ENCODE measurements around the gene SMG6.

The SMG6 gene

GRCh38 chr17:2064147-2064489, 239.5 kb downstream of the SMG6 start:
- H3K4me1 ChIP-seq (ENCODE audit: control insufficient read depth in 2 of 2, insufficient read depth in 1 of 2, low read depth in 1 of 2, low read length in 2 of 2), result peaks cover 4 to 17% of the 10 kb centered on the region in 2 donors
- peaks cover 0 to 2% of the 10 kb centered on the region in 2 donors for H3K9me3 ChIP-seq (replicated peaks in 1 of 2; ENCODE audit: control insufficient read depth in 2 of 2, insufficient read depth in 1 of 2, low read depth in 1 of 2, low read length in 2 of 2)
- peaks cover 30 to 87% of the 10 kb centered on the region in 2 donors for H3K36me3 ChIP-seq (replicated peaks in 1 of 2; ENCODE audit: control insufficient read depth in 2 of 2, insufficient read depth in 2 of 2, low read length in 2 of 2)

DNA sequence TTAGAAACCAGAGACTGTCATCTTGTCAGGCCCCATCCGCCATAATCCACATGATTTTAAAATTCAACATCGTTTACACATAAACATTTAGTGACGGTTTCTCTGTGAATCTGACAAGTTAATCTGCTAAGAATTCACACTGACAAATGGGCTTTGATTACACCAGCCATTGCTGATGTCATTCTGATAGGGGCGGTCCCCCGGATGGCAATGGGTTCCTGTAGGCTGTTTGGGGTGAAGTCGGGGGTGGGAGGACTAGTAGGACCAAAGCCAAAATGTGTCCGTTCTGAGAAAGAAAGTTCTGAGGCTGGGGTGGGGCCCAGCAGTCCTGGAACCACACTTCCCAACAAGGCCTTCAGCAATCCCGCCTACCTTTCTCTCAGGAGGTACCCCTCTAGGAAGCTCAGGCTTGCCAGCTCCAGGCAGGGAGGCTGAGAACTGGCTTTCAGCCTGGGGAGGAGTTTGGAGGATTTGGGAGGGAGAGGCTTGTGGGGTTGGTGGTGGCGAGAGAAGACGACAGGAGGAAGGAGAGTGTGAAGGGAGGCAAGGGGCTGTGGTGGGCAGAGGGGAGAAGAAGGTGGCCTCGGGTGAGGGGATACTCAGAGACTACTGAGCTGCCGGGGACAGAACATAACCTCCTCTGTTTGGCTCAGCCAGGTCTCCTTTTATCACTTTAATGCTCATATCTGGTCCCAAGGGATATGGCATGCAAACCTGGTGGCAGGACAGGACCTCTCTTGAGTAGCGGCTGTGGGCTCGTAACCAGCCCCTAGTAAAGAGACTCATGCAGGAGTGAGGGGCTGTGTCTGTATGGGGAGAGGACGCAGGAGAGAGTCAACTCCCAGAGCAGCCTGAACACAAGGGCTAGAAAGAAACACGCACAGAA, 240.1 kb downstream of the SMG6 start:
- peaks cover 0 to 4% of the 10 kb centered on the region in 2 donors for H3K9me3 ChIP-seq (replicated peaks in 1 of 2; ENCODE audit: control insufficient read depth in 2 of 2, insufficient read depth in 1 of 2, low read depth in 1 of 2, low read length in 2 of 2)
- H3K79me1 ChIP-seq (ENCODE audit: low read depth, low read length), result peaks cover 8% of the 10 kb centered on the region
- WGBS, 2 donors (ENCODE audit: extremely low coverage in 2 of 2, insufficient read length in 2 of 2, insufficient replicate concordance in 1 of 2), result no CpG with 5 or more reads among the region's 16 CpGs
- H2AK5ac ChIP-seq (ENCODE audit: low read depth, low read length), result no peak overlapping the region
- no peak overlapping the region for H2AFZ ChIP-seq (ENCODE audit: low read length)
- no peak overlapping the region for H3K4me2 ChIP-seq (ENCODE audit: insufficient read depth, low read length, poor library complexity, severe bottlenecking)
- no peak overlapping the region for H3K9ac ChIP-seq (ENCODE audit: low read depth, low read length, poor library complexity)
- no peak overlapping the region for H3K4me3 ChIP-seq (ENCODE audit: low read length in 2 of 2)
- no peak overlapping the region for H3K4ac ChIP-seq (ENCODE audit: low read length)
- no peak for DNase-seq (ENCODE audit: low spot score)
- H3K14ac ChIP-seq (ENCODE audit: low read length), result no peak overlapping the region
- peaks cover 26 to 81% of the 10 kb centered on the region in 2 donors for H3K36me3 ChIP-seq (replicated peaks in 1 of 2; ENCODE audit: control insufficient read depth in 2 of 2, insufficient read depth in 2 of 2, low read length in 2 of 2)
- H2BK15ac ChIP-seq (ENCODE audit: low read length), result no peak overlapping the region
- H3K18ac ChIP-seq (ENCODE audit: low read length), result no peak overlapping the region
- no peak overlapping the region for H2BK5ac ChIP-seq (ENCODE audit: low read length)
- H2BK12ac ChIP-seq (ENCODE audit: low read length), result no peak overlapping the region
- peaks cover 0 to 28% (median 17%) of the 10 kb centered on the region in 3 experiments for H3K27me3 ChIP-seq (ENCODE audit: control insufficient read depth in 3 of 3, insufficient read depth in 3 of 3, low read depth in 1 of 3, low read length in 3 of 3)
- H4K91ac ChIP-seq (ENCODE audit: low read depth, low read length, poor library complexity), result no peak overlapping the region
- no peak overlapping the region for H2BK120ac ChIP-seq (ENCODE audit: low read depth, low read length)
- no peak overlapping the region for H4K8ac ChIP-seq (ENCODE audit: low read depth, low read length)
- H3K23ac ChIP-seq (ENCODE audit: low read depth, low read length, poor library complexity), result no peak overlapping the region
- no peak overlapping the region for H3K27ac ChIP-seq (replicated peaks; ENCODE audit: low read length)
- H3K4me1 ChIP-seq (ENCODE audit: control insufficient read depth in 2 of 2, insufficient read depth in 1 of 2, low read depth in 1 of 2, low read length in 2 of 2), result peaks cover 4 to 17% of the 10 kb centered on the region in 2 donors

More at GRCh38 chr17:2064147-2064489, 239.5 kb downstream of the SMG6 start:
- no peak overlapping the region for H2AFZ ChIP-seq (ENCODE audit: low read length)
- DNase-seq (ENCODE audit: low spot score), result no peak
- H3K27ac ChIP-seq (replicated peaks; ENCODE audit: low read length), result no peak overlapping the region
- H3K79me1 ChIP-seq (ENCODE audit: low read depth, low read length), result peaks cover 8% of the 10 kb centered on the region
- H2AK5ac ChIP-seq (ENCODE audit: low read depth, low read length), result no peak overlapping the region
- H4K91ac ChIP-seq (ENCODE audit: low read depth, low read length, poor library complexity), result no peak overlapping the region
- H2BK5ac ChIP-seq (ENCODE audit: low read length), result no peak overlapping the region
- WGBS, 2 donors (ENCODE audit: extremely low coverage in 2 of 2, insufficient read length in 2 of 2, insufficient replicate concordance in 1 of 2), result no CpG with 5 or more reads among the region's 5 CpGs
- H2BK12ac ChIP-seq (ENCODE audit: low read length), result no peak overlapping the region
- no peak overlapping the region for H2BK15ac ChIP-seq (ENCODE audit: low read length)
- H4K8ac ChIP-seq (ENCODE audit: low read depth, low read length), result no peak overlapping the region
- peaks cover 0 to 21% (median 11%) of the 10 kb centered on the region in 3 experiments for H3K27me3 ChIP-seq (ENCODE audit: control insufficient read depth in 3 of 3, insufficient read depth in 3 of 3, low read depth in 1 of 3, low read length in 3 of 3)
- H2BK120ac ChIP-seq (ENCODE audit: low read depth, low read length), result no peak overlapping the region
- H3K18ac ChIP-seq (ENCODE audit: low read length), result no peak overlapping the region
- H3K4me2 ChIP-seq (ENCODE audit: insufficient read depth, low read length, poor library complexity, severe bottlenecking), result no peak overlapping the region
- H3K4me3 ChIP-seq (ENCODE audit: low read length in 2 of 2), result no peak overlapping the region
- no peak overlapping the region for H3K9ac ChIP-seq (ENCODE audit: low read depth, low read length, poor library complexity)
- no peak overlapping the region for H3K23ac ChIP-seq (ENCODE audit: low read depth, low read length, poor library complexity)
- H3K14ac ChIP-seq (ENCODE audit: low read length), result no peak overlapping the region
- H3K4ac ChIP-seq (ENCODE audit: low read length), result no peak overlapping the region

GRCh38 chr17:2062571-2063183, 240.9 kb downstream of the SMG6 start:
- no peak for DNase-seq (ENCODE audit: low spot score)
- Histone ChIP-seq H3K4me2 (ENCODE audit: insufficient read depth, low read length, poor library complexity, severe bottlenecking) (no peak overlapping the region), H3K14ac (ENCODE audit: low read length) (no peak overlapping the region), H3K4ac (ENCODE audit: low read length) (no peak overlapping the region), H3K4me3 (ENCODE audit: low read length in 2 of 2) (no peak overlapping the region), H3K9me3 (replicated peaks in 1 of 2; ENCODE audit: control insufficient read depth in 2 of 2, insufficient read depth in 1 of 2, low read depth in 1 of 2, low read length in 2 of 2) (peaks cover 0 to 9% of the 10 kb centered on the region in 2 donors), H2AK5ac (ENCODE audit: low read depth, low read length) (no peak overlapping the region), H4K91ac (ENCODE audit: low read depth, low read length, poor library complexity) (no peak overlapping the region), H3K36me3 (replicated peaks in 1 of 2; ENCODE audit: control insufficient read depth in 2 of 2, insufficient read depth in 2 of 2, low read length in 2 of 2) (peaks cover 25 to 73% of the 10 kb centered on the region in 2 donors), H4K8ac (ENCODE audit: low read depth, low read length) (no peak overlapping the region), H3K79me1 (ENCODE audit: low read depth, low read length) (peaks cover 8% of the 10 kb centered on the region), H3K18ac (ENCODE audit: low read length) (no peak overlapping the region), H3K4me1 (ENCODE audit: control insufficient read depth in 2 of 2, insufficient read depth in 1 of 2, low read depth in 1 of 2, low read length in 2 of 2) (peaks cover 8 to 17% of the 10 kb centered on the region in 2 donors), H3K9ac (ENCODE audit: low read depth, low read length, poor library complexity) (peak overlapping the region; percentile 55), H3K27me3 (ENCODE audit: control insufficient read depth in 3 of 3, insufficient read depth in 3 of 3, low read depth in 1 of 3, low read length in 3 of 3) (peaks cover 0 to 36% (median 26%) of the 10 kb centered on the region in 3 experiments), H2BK120ac (ENCODE audit: low read depth, low read length) (no peak overlapping the region), H2BK5ac (ENCODE audit: low read length) (no peak overlapping the region), H3K23ac (ENCODE audit: low read depth, low read length, poor library complexity) (no peak overlapping the region), H2BK12ac (ENCODE audit: low read length) (no peak overlapping the region), H3K27ac (replicated peaks; ENCODE audit: low read length) (no peak overlapping the region), H2AFZ (ENCODE audit: low read length) (no peak overlapping the region), H2BK15ac (ENCODE audit: low read length) (no peak overlapping the region)
- WGBS, 2 donors (ENCODE audit: extremely low coverage in 2 of 2, insufficient read length in 2 of 2, insufficient replicate concordance in 1 of 2), result 100% methylated on average over 1 of the region's 11 CpGs; no CpG with 5 or more reads in 1 of the 2 donors

- Histone ChIP-seq H2BK15ac (ENCODE audit: low read length) (no peak overlapping the region), H3K9ac (ENCODE audit: low read depth, low read length, poor library complexity) (no peak overlapping the region), H3K4me3 (ENCODE audit: low read length in 2 of 2) (no peak overlapping the region), H2BK120ac (ENCODE audit: low read depth, low read length) (no peak overlapping the region), H3K14ac (ENCODE audit: low read length) (peak overlapping the region; percentile 56), H2AK5ac (ENCODE audit: low read depth, low read length) (no peak overlapping the region), H3K27me3 (ENCODE audit: control insufficient read depth in 3 of 3, insufficient read depth in 3 of 3, low read depth in 1 of 3, low read length in 3 of 3) (peaks cover 0 to 48% (median 36%) of the 10 kb centered on the region in 3 experiments), H3K18ac (ENCODE audit: low read length) (no peak overlapping the region), H2BK12ac (ENCODE audit: low read length) (no peak overlapping the region), H3K79me1 (ENCODE audit: low read depth, low read length) (peaks cover 8% of the 10 kb centered on the region), H3K27ac (replicated peaks; ENCODE audit: low read length) (no peak overlapping the region), H3K9me3 (replicated peaks in 1 of 2; ENCODE audit: control insufficient read depth in 2 of 2, insufficient read depth in 1 of 2, low read depth in 1 of 2, low read length in 2 of 2) (peaks cover 0 to 9% of the 10 kb centered on the region in 2 donors), H2AFZ (ENCODE audit: low read length) (no peak overlapping the region), H3K4me2 (ENCODE audit: insufficient read depth, low read length, poor library complexity, severe bottlenecking) (no peak overlapping the region), H3K23ac (ENCODE audit: low read depth, low read length, poor library complexity) (no peak overlapping the region), H2BK5ac (ENCODE audit: low read length) (no peak overlapping the region), H4K91ac (ENCODE audit: low read depth, low read length, poor library complexity) (no peak overlapping the region), H4K8ac (ENCODE audit: low read depth, low read length) (no peak overlapping the region), H3K4me1 (ENCODE audit: control insufficient read depth in 2 of 2, insufficient read depth in 1 of 2, low read depth in 1 of 2, low read length in 2 of 2) (peaks cover 12 to 17% of the 10 kb centered on the region in 2 donors), H3K36me3 (replicated peaks in 1 of 2; ENCODE audit: control insufficient read depth in 2 of 2, insufficient read depth in 2 of 2, low read length in 2 of 2) (peaks cover 24 to 64% of the 10 kb centered on the region in 2 donors), H3K4ac (ENCODE audit: low read length) (no peak overlapping the region)
- WGBS, 2 donors (ENCODE audit: extremely low coverage in 2 of 2, insufficient read length in 2 of 2, insufficient replicate concordance in 1 of 2), result no CpG with 5 or more reads among the region's 17 CpGs
- no peak for DNase-seq (ENCODE audit: low spot score)
Measured at GRCh38 chr17:2061441-2061958, 242.1 kb downstream of the SMG6 start.
